ENCODE results near the gene NCOA4. TPM values are rescaled to one million over a fixed set of nuclear protein-coding genes. Genes with fewer than 3 reads are reported as not detected.

NCOA4 gene
- total and polyA plus RNA-seq, 2 of the 8 experiments (the other 6 are each of a cell fraction or from before 2014, with no cell fraction given) = 28.9 to 65.2 TPM

- WGBS, 2 experiments (ENCODE audit: extremely low coverage in 1 of 2, insufficient coverage in 1 of 2, insufficient read length in 1 of 2, insufficient replicate concordance in 2 of 2, low coverage in 1 of 2, low lambda C conversion rate in 2 of 2, missing lambda C conversion rate in 1 of 2) = 90% methylated on average over 5 of the region's 5 CpGs; no CpG with 5 or more reads in 1 of the 2 experiments
- ChIA-PET CTCF (ENCODE audit: partially characterized antibody) (interaction anchor here (0.6 to 1.3 kb wide), 3 partner anchors 9 to 149 kb away, joined by 3 to 4 read pairs (median 3); no protein-coding TSS in a partner anchor), POLR2A (ENCODE audit: partially characterized antibody) (no interaction called here)
- H3K79me2 ChIP-seq (ENCODE audit: control insufficient read depth in 1 of 2, insufficient read depth in 2 of 2, low read length in 2 of 2) = no peaks in the 10 kb centered on the region
- no peaks in the 10 kb centered on the region for H3K36me3 ChIP-seq (ENCODE audit: control insufficient read depth in 2 of 4, insufficient read depth in 4 of 4, low read length in 3 of 4)
- H3K27me3 ChIP-seq (replicated peaks in 1 of 4; ENCODE audit: control insufficient read depth in 3 of 4, extremely low read depth in 1 of 4, insufficient read depth in 3 of 4, low read length in 3 of 4) = no peaks in the 10 kb centered on the region
- H4K5ac ChIP-seq (ENCODE audit: insufficient read length, low read depth, low read length) = no peak overlapping the region
- no peak for DNase-seq (ENCODE audit: low read depth in 1 of 2, low spot score in 2 of 2)
- no peak overlapping the region for H2BK5ac ChIP-seq (ENCODE audit: low read depth, low read length)
- H2BK12ac ChIP-seq (ENCODE audit: low read depth, low read length) = no peak overlapping the region
- H3K4me3 ChIP-seq (ENCODE audit: extremely low read depth in 1 of 4, insufficient read depth in 2 of 4, low read depth in 3 of 4, low read length in 4 of 4) = no peak overlapping the region
- H3K18ac ChIP-seq (ENCODE audit: extremely low read depth, low read length) = no peak overlapping the region
- no peak overlapping the region for H2BK120ac ChIP-seq (replicated peaks; ENCODE audit: low read depth, low read length)
- H3K14ac ChIP-seq (ENCODE audit: insufficient read length) = no peak overlapping the region
- no peak overlapping the region for H3K27ac ChIP-seq (ENCODE audit: low read depth, low read length)
- no peak overlapping the region for H3K23ac ChIP-seq (ENCODE audit: insufficient read length)
- H4K20me1 ChIP-seq (replicated peaks in 1 of 2; ENCODE audit: control insufficient read depth in 1 of 2, insufficient read depth in 2 of 2, low read length in 2 of 2) = no peaks in the 10 kb centered on the region
- no peak overlapping the region for H2AK5ac ChIP-seq (ENCODE audit: low read depth, low read length)
- no peak overlapping the region for H2BK15ac ChIP-seq (ENCODE audit: low read length)
- H3K4me2 ChIP-seq (ENCODE audit: insufficient read depth in 1 of 2, low read depth in 2 of 2, low read length in 2 of 2) = no peak overlapping the region
- H2AFZ ChIP-seq (ENCODE audit: low read length) = no peak overlapping the region
- no peak for FAIRE-seq
- no peaks in the 10 kb centered on the region for H3K23me2 ChIP-seq (ENCODE audit: low read depth, low read length)
- H3K56ac ChIP-seq (replicated peaks; ENCODE audit: insufficient read length, low read depth, low read length) = no peak overlapping the region
- H3K4me1 ChIP-seq (replicated peaks in 1 of 4; ENCODE audit: control insufficient read depth in 3 of 4, insufficient read depth in 4 of 4, low read length in 3 of 4) = peaks cover 0 to 3% (median 0%) of the 10 kb centered on the region in 4 experiments; a peak in 1 of 7 replicates
- no peak overlapping the region for H4K8ac ChIP-seq (ENCODE audit: extremely low read depth, insufficient read depth, low read length)
- H3K79me1 ChIP-seq (ENCODE audit: low read depth, low read length) = no peaks in the 10 kb centered on the region
- no peak overlapping the region for H3K4ac ChIP-seq (replicated peaks; ENCODE audit: insufficient read length, low read depth, low read length)
- no peak overlapping the region for H3K9ac ChIP-seq (replicated peaks in 1 of 4; ENCODE audit: extremely low read depth in 1 of 4, low read depth in 3 of 4, low read length in 3 of 4)
- H2BK20ac ChIP-seq (ENCODE audit: low read length) = no peak overlapping the region
- H4K91ac ChIP-seq (replicated peaks; ENCODE audit: insufficient read length, low read length) = no peak overlapping the region
- no peaks in the 10 kb centered on the region for H3K9me3 ChIP-seq (ENCODE audit: insufficient read depth in 2 of 2, low read depth in 1 of 2, low read length in 1 of 2)
- TF ChIP-seq SUZ12 (IDR thresholded peaks at IDR 0.05; ENCODE audit: low read length) (no peak), SP4 (IDR thresholded peaks at IDR 0.05; ENCODE audit: low read length) (no peak), MAFK (IDR thresholded peaks at IDR 0.05; ENCODE audit: low read depth, low read length) (no peak), NRF1 (IDR thresholded peaks at IDR 0.05; ENCODE audit: low read depth, low read length) (no peak), POLR2A (IDR thresholded peaks at IDR 0.05; ENCODE audit: control extremely low read depth in 1 of 2, low read depth in 2 of 2, low read length in 2 of 2) (no peak), CBX5 (IDR thresholded peaks at IDR 0.05; ENCODE audit: low read depth, low read length) (no peak), TAF1 (IDR thresholded peaks at IDR 0.05; ENCODE audit: low read depth, low read length) (no peak), JUND (IDR thresholded peaks at IDR 0.05; ENCODE audit: low read length) (no peak), KDM1A (IDR thresholded peaks at IDR 0.05; ENCODE audit: borderline replicate concordance, low read length) (no peak), RNF2 (IDR thresholded peaks at IDR 0.05; ENCODE audit: borderline replicate concordance, low read depth, low read length, missing control alignments, poor library complexity, severe bottlenecking) (no peak), YY1 (IDR thresholded peaks at IDR 0.05; ENCODE audit: low read depth, low read length) (no peak), PHF8 (conservative IDR thresholded peaks at IDR 0.05; ENCODE audit: low read depth, low read length) (no peak), RAD21 (IDR thresholded peaks at IDR 0.05 in 1 of 2, conservative IDR thresholded peaks at IDR 0.05 in 1 of 2; ENCODE audit: low read depth in 2 of 2, low read length in 2 of 2) (no peak), SIRT6 (IDR thresholded peaks at IDR 0.05; ENCODE audit: low read length) (no peak)
Measured at GRCh38 chr10:46077731-46078413, 47.4 kb upstream of the NCOA4 start.
